GM11168 (cell line): ENCODE results near the gene INTS14.

Experiments
- in situ Hi-C: fragments of 300-500 bp; cut with MboI; formaldehyde crosslinking; loops from one replicate; pipeline ENCODE4 v1.12.0; 2022; ENCODE audit warnings: low sequenced_read_pairs; ENCODE audit not compliant: unreplicated experiment

The INTS14 gene

GRCh38 chr15:65540314-65540713 lies 70.6 kb downstream of the INTS14 start:
- in situ Hi-C loops, result no loop called here

GRCh38 chr15:65535192-65535591 lies 75.7 kb downstream of the INTS14 start:
- in situ Hi-C loops, result no loop called here

- in situ Hi-C loops, result no loop called here
Observed at GRCh38 chr15:65533057-65533756, 77.7 kb downstream of the INTS14 start.

GRCh38 chr15:65532738-65533051 lies 78.2 kb downstream of the INTS14 start:
- in situ Hi-C loops, result no loop called here

GRCh38 chr15:65530318-65531111 lies 80.4 kb downstream of the INTS14 start, which contains the start of gene HACD3:
TSS of gene HACD3 (plus strand) at chr15:65530463. CDS start at chr15:65530632, 169 bp downstream.
- in situ Hi-C loops, result no loop called here

GRCh38 chr15:65529762-65530317 lies 81.1 kb downstream of the INTS14 start:
- in situ Hi-C loops, result no loop called here
